Thoracic aorta (tissue), 2 donors: ENCODE data around the gene PHETA2. TPM values are rescaled to one million over a fixed set of nuclear protein-coding genes. Genes with fewer than 3 reads are reported as not detected.

ENCODE experiments used
- ATAC-seq: fragments of 150-250 bp; one replicate; pipeline ENCODE4 v1.8.0; 2017; ENCODE audit warnings: low read depth; ENCODE audit not compliant: insufficient number of reproducible peaks, low FRiP score
- DNase-seq: peaks from one replicate; pipeline ENCODE4 v3.0.0-alpha.2; 2020; ENCODE audit warnings: low spot score
- H3K27ac ChIP-seq, 2 donors: fragments of 200-600 bp; sonication (generic); 1 replicate in 1 of 2; 2 replicates in 1 of 2; pipeline ENCODE4 v1.5.1; 2016; ENCODE audit warnings: mild to moderate bottlenecking in 2 of 2, moderate library complexity in 2 of 2
- H3K27me3 ChIP-seq: fragments of 200-600 bp; sonication (generic); replicated peaks from 2 replicates; pipeline ENCODE4 v1.6.0; 2016; ENCODE audit warnings: mild to moderate bottlenecking; ENCODE audit not compliant: insufficient read depth
- H3K36me3 ChIP-seq: fragments of 200-600 bp; sonication (generic); one replicate; pipeline ENCODE4 v1.5.1; 2016
- H3K4me1 ChIP-seq, 2 donors: fragments of 200-600 bp; sonication (generic); 1 replicate in 1 of 2; 2 replicates in 1 of 2; pipeline versions ENCODE4 v1.5.1 to v1.6.0; 2016; ENCODE audit warnings: low read depth in 2 of 2, mild to moderate bottlenecking in 1 of 2; ENCODE audit not compliant: control insufficient read depth in 1 of 2
- H3K4me3 ChIP-seq: fragments of 200-600 bp; sonication (generic); 2 replicates; pipeline ENCODE4 v1.5.1; 2016; ENCODE audit warnings: mild to moderate bottlenecking
- H3K9me3 ChIP-seq: fragments of 200-600 bp; sonication (generic); 2 replicates; pipeline ENCODE4 v1.5.1; 2016
- total RNA-seq, 2 donors: library from RNA; depleted of rRNA; stranded (reverse); fragments of >200 nt; gene quantifications; one replicate each; pipeline versions ENCODE4 v1.1.0 to v1.2.3, GENCODE V29; 2016
- TF ChIP-seq, protein P1 (sequence below): fragments of 200-600 bp; sonication (generic); IDR thresholded peaks from one replicate; pipeline ENCODE4 v1.5.1; 2019; ENCODE audit warnings: antibody characterized with exemption

The PHETA2 gene
- total RNA-seq, 2 donors from 2014 or later: 22.1 to 23.7 TPM

DNA sequence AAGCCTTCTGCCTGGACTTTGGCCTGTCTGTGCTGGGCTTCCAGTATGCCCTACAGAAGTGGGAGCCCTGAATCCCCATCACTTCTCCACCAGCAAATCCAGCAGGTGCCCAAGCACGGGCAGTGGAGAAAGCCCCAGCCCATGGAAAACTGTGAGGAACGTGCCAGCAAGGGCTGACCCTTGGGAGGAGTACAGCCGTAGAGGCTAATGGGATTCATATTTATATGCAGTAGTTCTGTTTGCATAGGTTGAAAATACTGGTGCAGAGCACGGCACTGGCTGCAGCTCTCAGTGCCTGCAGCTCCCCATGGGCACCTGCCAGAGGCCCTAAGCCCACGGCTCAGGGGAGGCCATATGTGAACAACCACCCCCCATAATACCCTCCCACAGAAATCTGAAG, 13.6 kb upstream of the PHETA2 start:
- no peak for DNase-seq
- no peak for ATAC-seq
- H3K9me3 ChIP-seq: peaks cover 7% of the 10 kb centered on the region
- peaks cover 25% of the 10 kb centered on the region for H3K36me3 ChIP-seq
- H3K4me3 ChIP-seq: no peak overlapping the region
- no peaks in the 10 kb centered on the region for H3K27me3 ChIP-seq
- no peak overlapping the region for H3K27ac ChIP-seq
- TF ChIP-seq, protein P1, sequence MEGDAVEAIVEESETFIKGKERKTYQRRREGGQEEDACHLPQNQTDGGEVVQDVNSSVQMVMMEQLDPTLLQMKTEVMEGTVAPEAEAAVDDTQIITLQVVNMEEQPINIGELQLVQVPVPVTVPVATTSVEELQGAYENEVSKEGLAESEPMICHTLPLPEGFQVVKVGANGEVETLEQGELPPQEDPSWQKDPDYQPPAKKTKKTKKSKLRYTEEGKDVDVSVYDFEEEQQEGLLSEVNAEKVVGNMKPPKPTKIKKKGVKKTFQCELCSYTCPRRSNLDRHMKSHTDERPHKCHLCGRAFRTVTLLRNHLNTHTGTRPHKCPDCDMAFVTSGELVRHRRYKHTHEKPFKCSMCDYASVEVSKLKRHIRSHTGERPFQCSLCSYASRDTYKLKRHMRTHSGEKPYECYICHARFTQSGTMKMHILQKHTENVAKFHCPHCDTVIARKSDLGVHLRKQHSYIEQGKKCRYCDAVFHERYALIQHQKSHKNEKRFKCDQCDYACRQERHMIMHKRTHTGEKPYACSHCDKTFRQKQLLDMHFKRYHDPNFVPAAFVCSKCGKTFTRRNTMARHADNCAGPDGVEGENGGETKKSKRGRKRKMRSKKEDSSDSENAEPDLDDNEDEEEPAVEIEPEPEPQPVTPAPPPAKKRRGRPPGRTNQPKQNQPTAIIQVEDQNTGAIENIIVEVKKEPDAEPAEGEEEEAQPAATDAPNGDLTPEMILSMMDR: no peak
- no peaks in the 10 kb centered on the region for H3K4me1 ChIP-seq

DNA sequence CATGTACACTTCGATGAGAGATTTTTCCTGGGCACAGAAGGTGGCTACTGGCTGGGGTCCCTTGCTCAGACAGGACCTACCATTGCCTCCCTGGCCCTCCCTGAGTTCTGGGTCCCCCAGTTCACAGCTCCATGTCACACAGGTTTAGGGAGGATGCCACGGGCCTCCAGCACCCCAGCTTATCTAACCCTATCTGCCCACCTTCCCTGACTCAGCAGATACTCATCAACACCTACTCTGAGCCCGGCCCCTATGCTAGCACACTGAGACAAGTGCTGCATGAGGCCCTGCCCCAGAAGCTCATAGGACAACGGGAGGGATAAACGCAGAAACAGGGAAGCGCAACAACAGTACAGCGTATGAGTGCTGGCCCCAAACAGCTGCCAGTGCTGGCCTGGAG, 13.0 kb upstream of the PHETA2 start:
- H3K9me3 ChIP-seq: peaks cover 7% of the 10 kb centered on the region
- TF ChIP-seq, protein P1: no peak
- H3K27ac ChIP-seq: no peak overlapping the region
- no peak for DNase-seq
- H3K27me3 ChIP-seq: no peaks in the 10 kb centered on the region
- ATAC-seq: no peak
- no peak overlapping the region for H3K4me3 ChIP-seq
- H3K36me3 ChIP-seq: peaks cover 27% of the 10 kb centered on the region
- H3K4me1 ChIP-seq: no peaks in the 10 kb centered on the region

- H3K27me3 ChIP-seq: no peaks in the 10 kb centered on the region
- no peak for ATAC-seq
- TF ChIP-seq, protein P1: no peak
- H3K4me1 ChIP-seq: no peaks in the 10 kb centered on the region
- peaks cover 40% of the 10 kb centered on the region for H3K36me3 ChIP-seq
- no peak overlapping the region for H3K4me3 ChIP-seq
- DNase-seq: no peak
- H3K9me3 ChIP-seq: no peaks in the 10 kb centered on the region
- no peak overlapping the region for H3K27ac ChIP-seq
Measured at GRCh38 chr22:42062506-42063170, 11.4 kb upstream of the PHETA2 start.

DNA sequence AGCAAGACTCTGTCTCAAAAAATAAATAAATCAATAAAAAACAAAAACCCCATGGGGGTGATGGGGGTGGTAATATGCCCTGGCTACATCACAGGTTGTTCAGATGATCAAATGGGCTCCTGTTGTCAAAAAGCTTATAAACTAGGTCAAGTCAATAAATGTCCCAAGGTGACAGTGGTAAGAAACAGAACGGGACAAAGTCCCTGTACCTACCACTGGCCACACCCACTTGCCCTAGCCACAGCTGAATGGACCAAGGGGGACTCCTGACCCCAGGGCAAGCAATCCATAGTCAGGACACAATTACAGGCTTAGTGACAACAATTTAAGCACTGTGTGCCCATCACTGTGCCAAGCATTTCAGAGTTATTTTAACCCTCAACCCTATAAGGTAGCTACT, 9.4 kb upstream of the PHETA2 start:
- H3K27ac ChIP-seq: no peak overlapping the region
- peaks cover 0 to 6% of the 10 kb centered on the region in 2 donors for H3K4me1 ChIP-seq
- peaks cover 40% of the 10 kb centered on the region for H3K36me3 ChIP-seq
- TF ChIP-seq, protein P1: no peak
- H3K4me3 ChIP-seq: no peak overlapping the region
- H3K9me3 ChIP-seq: no peaks in the 10 kb centered on the region
- H3K27me3 ChIP-seq: no peaks in the 10 kb centered on the region
- ATAC-seq: no peak
- no peak for DNase-seq

DNA sequence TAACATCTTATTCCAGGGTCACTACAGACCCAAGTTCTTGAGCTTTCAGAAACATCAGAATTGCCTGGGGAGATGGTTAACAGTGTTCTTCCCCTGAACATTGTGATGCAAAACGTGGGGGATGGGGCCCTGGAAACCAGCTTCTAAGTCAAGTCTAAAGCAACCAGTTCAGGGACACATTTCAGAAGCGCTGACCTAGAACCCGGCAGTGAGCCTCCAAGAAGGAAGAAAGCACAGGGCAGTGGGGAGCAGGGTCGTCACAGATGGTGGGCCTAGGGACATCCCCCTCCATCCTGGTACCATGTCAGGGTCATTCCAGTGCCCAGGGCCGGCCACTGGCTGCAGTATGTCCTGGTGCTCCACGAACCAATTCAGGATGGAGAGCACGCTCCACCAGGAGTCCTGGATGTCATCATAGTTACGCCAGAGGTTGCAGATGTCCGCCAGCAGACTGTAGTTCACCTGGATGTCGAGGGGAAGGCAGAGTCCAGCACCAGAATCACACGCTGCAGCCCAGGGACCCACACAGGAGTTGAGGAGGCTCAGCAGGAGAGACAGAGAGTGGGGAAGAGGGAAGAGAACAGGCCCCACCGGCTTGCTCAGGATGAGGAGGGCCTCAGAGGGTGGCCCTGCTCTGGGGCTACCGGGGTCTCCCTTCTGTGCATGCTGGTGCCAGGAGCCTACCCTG, 8.5 kb upstream of the PHETA2 start:
- H3K36me3 ChIP-seq: peaks cover 36% of the 10 kb centered on the region

More for the DNA sequence above, 8.5 kb upstream of the PHETA2 start:
- TF ChIP-seq, protein P1: no peak
- no peak for DNase-seq
- no peak overlapping the region for H3K27ac ChIP-seq
- no peak for ATAC-seq
- no peak overlapping the region for H3K4me3 ChIP-seq
- no peaks in the 10 kb centered on the region for H3K27me3 ChIP-seq
- H3K4me1 ChIP-seq: peaks cover 0 to 12% of the 10 kb centered on the region in 2 donors
- H3K9me3 ChIP-seq: no peaks in the 10 kb centered on the region
